HG03025 (cell line): ENCODE measurements around the gene FADS3.
A peak's percentile ranks its signal among the peaks of the same experiment; 100 is the strongest.

Experiments used
- ATAC-seq: cut with Tn5 transposase; IDR thresholded peaks from one replicate; pipeline ENCODE4 v1.9.1; 2021; ENCODE audit warnings: mild to moderate bottlenecking, moderate library complexity; ENCODE audit not compliant: unreplicated experiment, low FRiP score

Gene FADS3

GRCh38 chr11:61891331-61892084 is at the start of gene FADS3:
Gene FADS3 (minus strand): TSS chr11:61891545. CDS start chr11:61891381, 164 bp downstream.
- ATAC-seq: peak; percentile 51

- ATAC-seq: no peak
These were observed 49.1 kb upstream of the FADS3 start for GRCh38 chr11:61940466-61940865.

- ATAC-seq: no peak
These were observed 44.5 kb upstream of the FADS3 start for GRCh38 chr11:61935861-61936260.

- no peak for ATAC-seq
These were observed 39.6 kb upstream of the FADS3 start for GRCh38 chr11:61930933-61931332.

GRCh38 chr11:61928606-61929005 is 37.3 kb upstream of the FADS3 start:
- no peak for ATAC-seq

GRCh38 chr11:61927501-61927900 is 36.2 kb upstream of the FADS3 start:
- no peak for ATAC-seq

- ATAC-seq: no peak
These were observed 34.9 kb upstream of the FADS3 start for GRCh38 chr11:61926235-61926634.

GRCh38 chr11:61925736-61926135 is 34.4 kb upstream of the FADS3 start:
- ATAC-seq: no peak

- no peak for ATAC-seq
These were observed 32.7 kb upstream of the FADS3 start for GRCh38 chr11:61924064-61924455.

GRCh38 chr11:61923166-61924063 is 32.1 kb upstream of the FADS3 start:
- ATAC-seq: no peak

GRCh38 chr11:61922539-61922938 is 31.2 kb upstream of the FADS3 start:
- no peak for ATAC-seq

- no peak for ATAC-seq
These were observed 30.1 kb upstream of the FADS3 start for GRCh38 chr11:61921446-61921845.

- ATAC-seq: no peak
These were observed 28.6 kb upstream of the FADS3 start for GRCh38 chr11:61919705-61920631.

GRCh38 chr11:61918938-61919704 is 27.8 kb upstream of the FADS3 start:
- no peak for ATAC-seq

GRCh38 chr11:61918251-61918937 is 27.0 kb upstream of the FADS3 start:
- ATAC-seq: no peak

- ATAC-seq: no peak
These were observed 26.2 kb upstream of the FADS3 start, which contains the start of gene RAB3IL1 for GRCh38 chr11:61917334-61918109. Gene RAB3IL1 (minus strand): TSS chr11:61917566. CDS start chr11:61917367, 199 bp downstream.

GRCh38 chr11:61916737-61917333 is 25.5 kb upstream of the FADS3 start:
- ATAC-seq: no peak
